GM12872 (cell line): Measurements from ENCODE around the gene JAG2.

ENCODE experiments used
- CTCF ChIP-seq: IDR thresholded peaks from 3 replicates; pipeline ENCODE4 v1.5.1; 2011; ENCODE audit warnings: low read depth, mild to moderate bottlenecking, low read length, moderate library complexity; ENCODE audit not compliant: insufficient read depth

JAG2 gene

GRCh38 chr14:105118646-105119407, 49.7 kb downstream of the JAG2 start:
- TF ChIP-seq CTCF, result no peak

GRCh38 chr14:105117710-105118385, 50.7 kb downstream of the JAG2 start:
- no peak for TF ChIP-seq CTCF

- TF ChIP-seq CTCF, result no peak
These were observed 51.3 kb downstream of the JAG2 start for GRCh38 chr14:105117257-105117646.

- TF ChIP-seq CTCF, result no peak
These were observed 51.9 kb downstream of the JAG2 start for GRCh38 chr14:105116451-105117256.

GRCh38 chr14:105108516-105108864, 60.1 kb downstream of the JAG2 start:
- no peak for TF ChIP-seq CTCF

GRCh38 chr14:105107781-105108515, 60.6 kb downstream of the JAG2 start:
- no peak for TF ChIP-seq CTCF

GRCh38 chr14:105107351-105107750, 61.2 kb downstream of the JAG2 start:
- no peak for TF ChIP-seq CTCF
